Neural crest cell (in vitro differentiated cells): ENCODE results near the gene PHF14. TPM values are rescaled to one million over a fixed set of nuclear protein-coding genes. Genes with fewer than 3 reads are reported as not detected.

Experiments
- DNase-seq: peaks from one replicate; pipeline ENCODE4 v3.0.0; 2021; ENCODE audit warnings: low read depth, mixed read lengths, low spot score
- H3K27ac Mint-ChIP-seq: one replicate; pipeline ENCODE4 v1.8.0; 2021; ENCODE audit warnings: mild to moderate bottlenecking, mixed read lengths; ENCODE audit not compliant: unreplicated experiment
- H3K27me3 Mint-ChIP-seq: 2 replicates; pipeline ENCODE4 v1.8.0; 2021; ENCODE audit warnings: low read depth, mild to moderate bottlenecking, mixed read lengths
- H3K36me3 Mint-ChIP-seq: 2 replicates; pipeline ENCODE4 v1.8.0; 2021; ENCODE audit warnings: low read depth, mild to moderate bottlenecking, mixed read lengths
- H3K4me1 Mint-ChIP-seq: 2 replicates; pipeline ENCODE4 v1.8.0; 2021; ENCODE audit warnings: mixed read lengths
- H3K4me3 Mint-ChIP-seq: one replicate; pipeline ENCODE4 v1.8.0; 2021; ENCODE audit warnings: mild to moderate bottlenecking, mixed read lengths
- H3K9me3 Mint-ChIP-seq: 2 replicates; pipeline ENCODE4 v1.8.0; 2021; ENCODE audit warnings: mixed read lengths
- CTCF ChIP-seq: fragments of 200-600 bp; sonication (generic); conservative IDR thresholded peaks from 2 replicates; pipeline ENCODE4 v1.5.0; 2021; ENCODE audit warnings: antibody characterized with exemption, mild to moderate bottlenecking
- total RNA-seq: library from RNA; stranded (reverse); gene quantifications from 2 replicates; pipeline ENCODE4 v1.2.1, GENCODE V29; 2021

PHF14 gene
- total RNA-seq, 1 donor from 2014 or later: 75.9 TPM

DNA sequence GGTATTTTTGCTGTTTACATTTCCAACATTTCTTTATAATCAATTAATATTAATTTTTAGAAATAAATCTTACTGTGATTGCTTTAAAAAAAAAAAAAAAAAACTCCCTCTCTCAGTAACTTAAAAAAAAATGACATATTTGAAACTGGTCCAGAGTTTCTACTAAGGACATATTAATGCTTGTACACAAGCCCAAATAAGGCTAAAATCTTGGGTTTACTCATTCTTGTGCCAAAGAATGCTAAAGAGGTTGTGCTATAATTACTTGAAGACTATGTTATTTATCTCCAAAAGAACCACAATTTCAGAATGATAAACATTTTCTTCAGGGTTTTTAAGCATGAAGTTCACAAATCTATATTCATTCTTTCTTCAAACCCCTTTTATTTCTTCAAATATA is 39.4 kb upstream of the PHF14 start:
- no peak overlapping the region for H3K27ac Mint-ChIP-seq
- H3K27me3 Mint-ChIP-seq: no peaks in the 10 kb centered on the region
- no peak for TF ChIP-seq CTCF
- DNase-seq: no peak
- H3K36me3 Mint-ChIP-seq: peaks cover 11% of the 10 kb centered on the region
- peaks cover 15% of the 10 kb centered on the region for H3K4me1 Mint-ChIP-seq
- H3K4me3 Mint-ChIP-seq: no peak overlapping the region
- no peaks in the 10 kb centered on the region for H3K9me3 Mint-ChIP-seq

GRCh38 chr7:10939237-10939910 is 34.3 kb upstream of the PHF14 start:
- peak; percentile 2 for DNase-seq
- H3K27me3 Mint-ChIP-seq: no peaks in the 10 kb centered on the region
- H3K4me3 Mint-ChIP-seq: no peak overlapping the region
- TF ChIP-seq CTCF: no peak
- H3K36me3 Mint-ChIP-seq: peaks cover 4% of the 10 kb centered on the region
- H3K4me1 Mint-ChIP-seq: peaks cover 16% of the 10 kb centered on the region
- no peak overlapping the region for H3K27ac Mint-ChIP-seq
- H3K9me3 Mint-ChIP-seq: no peaks in the 10 kb centered on the region

- peak; percentile 73 for DNase-seq
- Mint-ChIP-seq H3K9me3 (no peaks in the 10 kb centered on the region), H3K27ac (no peak overlapping the region), H3K4me1 (peaks cover 16% of the 10 kb centered on the region), H3K4me3 (no peak overlapping the region), H3K27me3 (no peaks in the 10 kb centered on the region), H3K36me3 (peaks cover 4% of the 10 kb centered on the region)
- no peak for TF ChIP-seq CTCF
Observed at GRCh38 chr7:10939911-10940703, 33.6 kb upstream of the PHF14 start.

- DNase-seq: no peak
- H3K4me1 Mint-ChIP-seq: peaks cover 16% of the 10 kb centered on the region
- H3K9me3 Mint-ChIP-seq: no peaks in the 10 kb centered on the region
Observed at GRCh38 chr7:10940704-10941355, 32.8 kb upstream of the PHF14 start.

More at GRCh38 chr7:10940704-10941355, 32.8 kb upstream of the PHF14 start:
- no peak overlapping the region for H3K27ac Mint-ChIP-seq
- H3K36me3 Mint-ChIP-seq: peaks cover 4% of the 10 kb centered on the region
- TF ChIP-seq CTCF: no peak
- no peaks in the 10 kb centered on the region for H3K27me3 Mint-ChIP-seq
- H3K4me3 Mint-ChIP-seq: no peak overlapping the region
